Activated naive CD4-positive, alpha-beta T cell treated with Interleukin-2 at 50 U/mL for 16 hours (primary cell): ENCODE measurements around the gene CISH.

Source experiments
- DNase-seq: peaks from one replicate; pipeline ENCODE4 v3.0.0-alpha.2; 2020

Gene CISH, protein sequence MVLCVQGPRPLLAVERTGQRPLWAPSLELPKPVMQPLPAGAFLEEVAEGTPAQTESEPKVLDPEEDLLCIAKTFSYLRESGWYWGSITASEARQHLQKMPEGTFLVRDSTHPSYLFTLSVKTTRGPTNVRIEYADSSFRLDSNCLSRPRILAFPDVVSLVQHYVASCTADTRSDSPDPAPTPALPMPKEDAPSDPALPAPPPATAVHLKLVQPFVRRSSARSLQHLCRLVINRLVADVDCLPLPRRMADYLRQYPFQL

GRCh38 chr3:50611464-50612233 lies at the start of gene CISH:
Gene CISH (minus strand): TSS chr3:50611774. CDS start chr3:50611650, 124 bp downstream.
- DNase-seq: peak; percentile 98

- no peak for DNase-seq
These were observed 48.8 kb upstream of the CISH start for GRCh38 chr3:50660386-50660785.

GRCh38 chr3:50658831-50659230 lies 47.3 kb upstream of the CISH start:
- DNase-seq: no peak

DNA sequence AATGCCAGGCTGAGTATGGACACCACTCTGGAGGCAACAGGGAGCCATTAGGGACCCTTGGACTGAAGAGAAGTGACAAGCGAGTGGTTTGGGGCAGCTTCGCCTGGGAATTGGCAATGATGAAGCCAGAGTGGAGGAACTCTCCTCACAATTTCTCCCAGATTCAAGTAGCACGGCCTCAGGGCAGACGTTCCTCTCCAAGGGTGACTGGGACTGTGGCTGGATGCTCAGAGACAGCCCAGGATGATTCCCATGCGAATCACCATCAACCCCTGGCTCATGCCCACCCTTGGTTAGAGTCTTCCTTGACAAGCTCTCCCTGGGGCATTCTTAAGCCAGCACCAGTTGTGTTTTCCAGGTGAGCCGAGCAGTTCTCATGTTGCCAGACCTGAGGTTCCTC lies 46.8 kb upstream of the CISH start:
- no peak for DNase-seq

- no peak for DNase-seq
These were observed 46.2 kb upstream of the CISH start for GRCh38 chr3:50657816-50658215.

GRCh38 chr3:50657407-50657806 lies 45.8 kb upstream of the CISH start:
- no peak for DNase-seq

DNA sequence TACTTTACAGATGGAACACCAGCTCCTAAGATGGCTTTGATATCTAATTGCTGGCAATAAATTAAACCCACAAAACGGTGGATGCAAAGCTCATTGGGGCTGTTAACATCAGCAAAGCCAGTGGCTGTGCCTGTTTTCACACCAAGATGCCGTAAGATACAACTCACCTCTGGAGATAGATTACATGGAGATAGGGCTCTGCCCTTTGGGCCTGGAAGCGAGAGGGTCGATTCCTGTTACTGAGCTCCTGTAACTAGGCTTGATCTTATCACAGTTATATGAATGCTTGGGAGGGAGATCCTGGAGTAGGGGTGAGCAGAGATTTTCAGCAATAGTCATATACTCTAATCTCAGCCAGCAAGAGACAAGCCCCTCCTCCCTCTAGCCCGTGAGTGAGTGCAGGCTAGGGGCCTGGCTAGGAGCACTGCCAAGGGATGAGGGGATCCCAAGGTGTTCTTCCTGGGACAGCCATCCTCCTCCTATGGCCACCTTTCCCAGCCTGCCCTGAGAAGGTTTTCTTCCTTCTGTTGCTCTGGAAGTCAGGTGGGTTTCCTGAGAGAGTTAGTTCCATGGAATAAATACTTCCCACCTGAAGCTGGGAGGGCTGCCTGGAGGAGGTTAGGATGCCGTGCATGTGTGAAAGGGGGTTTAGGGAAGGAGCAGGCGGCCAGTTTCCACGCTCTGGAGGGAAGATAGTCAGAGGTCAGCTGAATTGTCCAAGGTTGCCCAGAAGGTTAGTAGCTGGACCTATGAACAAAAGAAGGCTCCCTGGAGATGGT lies 45.0 kb upstream of the CISH start:
- no peak for DNase-seq

DNA sequence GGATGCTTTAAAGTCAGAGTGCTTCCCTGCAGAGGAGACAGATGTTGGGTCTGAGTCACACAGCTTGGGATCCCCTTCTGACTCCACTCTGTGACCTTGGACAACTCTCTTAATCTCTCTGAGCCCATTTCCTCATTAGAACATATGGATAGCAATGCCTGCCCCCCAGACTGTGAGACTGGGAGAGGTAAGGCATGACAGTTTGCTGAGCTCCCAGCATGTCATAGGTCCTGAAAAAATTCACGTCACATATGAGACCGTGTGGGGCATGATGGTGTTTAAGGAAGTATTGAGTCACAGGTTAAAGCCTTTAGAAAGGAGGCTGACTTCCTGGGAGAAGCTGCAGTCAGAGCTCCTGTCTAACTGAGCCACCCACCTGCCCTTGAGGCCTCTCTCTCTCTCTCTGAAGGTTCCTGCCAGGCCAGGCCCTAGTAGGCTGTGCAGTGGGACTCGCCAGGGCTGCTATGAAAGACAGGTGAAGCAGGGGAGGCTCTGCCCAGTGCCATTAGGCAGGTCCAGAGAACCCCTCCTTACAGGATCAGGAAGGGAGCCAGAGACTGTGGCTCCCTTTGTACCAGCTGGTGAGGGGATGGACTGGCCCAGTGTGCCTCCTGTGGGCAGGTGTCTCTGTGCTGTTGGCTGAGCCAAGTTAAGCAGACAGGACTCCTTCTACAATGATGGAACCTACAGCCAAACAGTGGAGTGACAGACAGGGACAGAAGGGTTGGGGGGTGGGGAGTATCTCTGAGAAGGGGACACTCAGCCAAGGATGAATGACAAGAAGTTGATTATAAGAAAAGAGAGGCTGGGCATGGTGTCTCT lies 43.6 kb upstream of the CISH start:
- no peak for DNase-seq

GRCh38 chr3:50653937-50654595 lies 42.5 kb upstream of the CISH start:
- DNase-seq: no peak

- DNase-seq: peak; percentile 55
These were observed 41.1 kb upstream of the CISH start for GRCh38 chr3:50652709-50653108.

DNA sequence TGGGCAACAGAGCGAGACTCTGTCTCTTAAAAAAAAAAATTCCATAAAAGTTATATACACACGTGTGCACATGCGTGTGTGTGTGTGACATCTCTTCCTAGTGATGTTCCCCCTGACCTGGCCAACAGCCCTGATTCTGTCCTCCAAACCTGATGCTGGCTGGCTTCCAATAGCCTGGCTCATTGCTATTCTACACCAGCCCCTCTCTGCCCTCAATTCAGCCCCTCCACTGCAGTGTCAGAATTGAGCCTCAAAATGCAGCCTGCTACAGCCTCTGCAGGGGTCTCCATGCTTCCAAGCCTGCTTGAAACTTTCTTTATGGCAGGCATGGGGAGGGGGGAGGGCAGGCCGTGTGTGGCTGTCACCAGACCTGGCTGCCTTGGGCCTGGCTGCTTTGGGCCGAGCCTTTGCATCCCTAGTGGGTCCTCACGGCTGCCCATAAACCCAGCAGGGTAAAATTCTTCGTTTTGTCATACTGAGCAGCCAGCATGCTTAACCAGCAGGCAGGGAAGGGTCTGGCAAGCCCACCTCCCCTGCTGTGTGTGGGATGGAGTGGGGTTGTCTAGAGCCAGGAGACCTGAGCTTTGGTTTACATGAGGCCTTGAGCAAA lies 40.5 kb upstream of the CISH start:
- no peak for DNase-seq

GRCh38 chr3:50651445-50651844 lies 39.9 kb upstream of the CISH start:
- no peak for DNase-seq

- no peak for DNase-seq
These were observed 38.4 kb upstream of the CISH start for GRCh38 chr3:50650018-50650417.

DNA sequence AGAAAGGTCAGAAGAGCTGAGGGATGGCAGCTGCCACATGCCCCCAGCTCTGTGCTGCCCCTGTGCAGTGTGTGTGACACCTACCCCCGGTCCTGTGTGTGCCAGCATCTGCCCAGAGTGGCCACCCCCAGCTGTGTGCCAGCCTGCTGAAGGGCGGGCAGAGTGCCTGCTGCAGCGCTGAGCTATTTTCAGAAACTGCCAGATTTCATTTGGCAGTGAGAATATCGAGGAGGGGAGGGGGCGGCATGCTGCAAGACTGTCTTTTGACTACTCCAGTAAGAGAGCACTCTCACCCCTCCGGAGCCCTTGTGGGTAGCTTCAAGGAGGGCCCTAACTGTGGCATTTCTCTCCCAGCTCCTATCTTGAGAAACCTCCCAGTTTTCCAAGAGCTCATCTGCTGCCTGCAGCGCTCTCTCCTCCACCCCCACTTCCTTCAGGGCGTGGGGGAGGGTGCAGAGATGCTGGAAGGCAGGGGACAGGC lies 37.9 kb upstream of the CISH start:
- DNase-seq: no peak

DNA sequence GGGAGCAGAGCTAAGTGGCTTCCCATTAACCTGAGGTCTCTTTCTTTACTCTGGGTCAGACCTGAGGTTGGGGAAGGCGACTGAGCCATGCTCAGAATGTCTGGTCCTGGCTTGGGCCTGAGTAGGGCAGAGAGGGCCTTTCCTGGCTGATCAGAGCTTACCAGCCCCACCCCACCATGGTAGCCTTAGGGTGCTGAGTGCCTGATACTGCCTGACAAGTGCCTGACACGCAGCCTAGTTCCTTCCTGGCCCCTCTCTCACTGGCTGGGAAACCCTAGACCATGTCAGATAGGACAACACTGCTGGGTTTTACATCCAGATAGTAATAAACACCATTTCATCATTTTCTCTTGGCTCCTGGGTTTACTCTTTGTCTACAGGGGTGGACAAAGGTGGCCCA lies 37.4 kb upstream of the CISH start:
- DNase-seq: no peak

DNA sequence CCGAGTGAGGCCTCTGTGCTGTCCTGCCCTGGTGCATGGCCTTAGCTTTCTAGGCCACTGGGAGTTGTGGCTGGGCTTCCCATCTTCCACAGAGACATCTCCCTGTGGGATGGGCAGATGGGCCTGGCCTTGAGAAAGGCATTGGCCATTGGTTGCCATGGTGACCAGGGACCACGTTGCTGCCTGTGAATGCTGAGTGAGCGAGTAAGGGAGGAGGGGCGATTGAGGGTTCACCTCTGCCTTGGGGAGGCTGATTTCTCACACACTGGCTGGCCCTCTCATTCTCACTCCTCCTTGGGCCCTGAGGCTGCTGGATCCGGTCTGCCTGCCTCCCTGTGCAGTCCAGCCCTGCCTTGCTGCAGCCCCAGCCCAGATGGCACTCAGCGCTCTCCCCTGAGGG lies 36.7 kb upstream of the CISH start:
- DNase-seq: no peak

DNA sequence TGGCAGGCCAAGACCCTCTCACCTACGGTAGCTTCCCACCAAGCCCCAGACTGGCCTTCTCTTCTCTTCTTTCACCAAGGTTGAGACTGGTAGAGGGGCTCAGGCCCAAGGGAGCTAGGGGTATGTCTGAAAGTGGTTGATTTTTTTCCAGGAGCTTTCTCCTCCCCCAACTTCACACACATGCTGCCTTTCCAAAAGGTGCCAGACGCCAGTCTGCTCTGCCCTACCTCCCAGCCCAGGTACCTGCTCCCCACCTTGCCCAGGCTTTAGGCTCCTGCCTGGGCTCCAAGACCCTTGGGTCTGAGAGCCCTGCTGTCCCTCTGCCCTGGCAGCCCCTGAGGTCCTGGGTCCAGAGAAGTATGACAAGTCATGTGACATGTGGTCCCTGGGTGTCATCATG lies 33.8 kb upstream of the CISH start:
- no peak for DNase-seq

GRCh38 chr3:50644561-50644960 lies 33.0 kb upstream of the CISH start:
- no peak for DNase-seq

GRCh38 chr3:50642382-50642781 lies 30.8 kb upstream of the CISH start:
- no peak for DNase-seq

GRCh38 chr3:50639055-50639494 lies 27.5 kb upstream of the CISH start:
- DNase-seq: no peak

- no peak for DNase-seq
These were observed 26.4 kb upstream of the CISH start for GRCh38 chr3:50637945-50638344.

GRCh38 chr3:50637011-50637410 lies 25.4 kb upstream of the CISH start:
- DNase-seq: no peak
